ENCODE measurements around the gene CCDC149. TPM values are rescaled to one million over a fixed set of nuclear protein-coding genes. Genes with fewer than 3 reads are reported as not detected.
A peak's percentile ranks its signal among the peaks of the same experiment; 100 is the strongest.
"Not testable (repeated sequence)": the region's sequence is repeated elsewhere in the genome, so short reads cannot be mapped to it uniquely, and the experiment has no call there.

CCDC149 gene
- total RNA-seq, 1 experiment from 2014 or later: 1.4 TPM

- Histone ChIP-seq H3K27me3 (ENCODE audit: control insufficient read depth, insufficient read depth, low read length) (no peaks in the 10 kb centered on the region), H3K36me3 (replicated peaks; ENCODE audit: control insufficient read depth, insufficient read depth, low read length) (no peaks in the 10 kb centered on the region), H3K4me3 (ENCODE audit: insufficient read depth, low read depth, low read length) (no peak overlapping the region)
- DNase-seq: no peak
Observed at GRCh38 chr4:24927049-24927448, 14.2 kb upstream of the CCDC149 start.

GRCh38 chr4:24924309-24924781, 11.5 kb upstream of the CCDC149 start:
- Histone ChIP-seq H3K4me3 (ENCODE audit: insufficient read depth, low read depth, low read length) (no peak overlapping the region), H3K36me3 (replicated peaks; ENCODE audit: control insufficient read depth, insufficient read depth, low read length) (no peaks in the 10 kb centered on the region), H3K27me3 (ENCODE audit: control insufficient read depth, insufficient read depth, low read length) (no peaks in the 10 kb centered on the region)
- no peak for DNase-seq

GRCh38 chr4:24923550-24923949, 10.7 kb upstream of the CCDC149 start:
- Histone ChIP-seq H3K27me3 (ENCODE audit: control insufficient read depth, insufficient read depth, low read length) (no peaks in the 10 kb centered on the region), H3K4me3 (ENCODE audit: insufficient read depth, low read depth, low read length) (no peak overlapping the region), H3K36me3 (replicated peaks; ENCODE audit: control insufficient read depth, insufficient read depth, low read length) (no peaks in the 10 kb centered on the region)
- no peak for DNase-seq

- Histone ChIP-seq H3K27me3 (ENCODE audit: control insufficient read depth, insufficient read depth, low read length) (no peaks in the 10 kb centered on the region), H3K4me3 (ENCODE audit: insufficient read depth, low read depth, low read length) (no peak overlapping the region), H3K36me3 (replicated peaks; ENCODE audit: control insufficient read depth, insufficient read depth, low read length) (no peaks in the 10 kb centered on the region)
- DNase-seq: no peak
Observed at GRCh38 chr4:24923002-24923401, 10.2 kb upstream of the CCDC149 start.

- H3K27me3 ChIP-seq (ENCODE audit: control insufficient read depth, insufficient read depth, low read length): no peaks in the 10 kb centered on the region
- DNase-seq: no peak
- no peak overlapping the region for H3K4me3 ChIP-seq (ENCODE audit: insufficient read depth, low read depth, low read length)
- H3K36me3 ChIP-seq (replicated peaks; ENCODE audit: control insufficient read depth, insufficient read depth, low read length): no peaks in the 10 kb centered on the region
Observed at GRCh38 chr4:24922416-24922815, 9.6 kb upstream of the CCDC149 start.

- Histone ChIP-seq H3K36me3 (replicated peaks; ENCODE audit: control insufficient read depth, insufficient read depth, low read length) (no peaks in the 10 kb centered on the region), H3K27me3 (ENCODE audit: control insufficient read depth, insufficient read depth, low read length) (no peaks in the 10 kb centered on the region), H3K4me3 (ENCODE audit: insufficient read depth, low read depth, low read length) (no peak overlapping the region)
- DNase-seq: no peak
Observed at GRCh38 chr4:24921491-24921890, 8.6 kb upstream of the CCDC149 start.

GRCh38 chr4:24920008-24920407, 7.2 kb upstream of the CCDC149 start:
- H3K36me3 ChIP-seq (replicated peaks; ENCODE audit: control insufficient read depth, insufficient read depth, low read length): no peaks in the 10 kb centered on the region
- DNase-seq: no peak

GRCh38 chr4:24917076-24917856, 4.4 kb upstream of the CCDC149 start:
- H3K4me3 ChIP-seq (ENCODE audit: insufficient read depth, low read depth, low read length): no peak overlapping the region
- peak; percentile 74 for DNase-seq

More at GRCh38 chr4:24920008-24920407, 7.2 kb upstream of the CCDC149 start:
- H3K4me3 ChIP-seq (ENCODE audit: insufficient read depth, low read depth, low read length): no peak overlapping the region
- no peaks in the 10 kb centered on the region for H3K27me3 ChIP-seq (ENCODE audit: control insufficient read depth, insufficient read depth, low read length)

GRCh38 chr4:24915121-24915922, 2.5 kb upstream of the CCDC149 start:
- peak; percentile 67 for DNase-seq
- no peak overlapping the region for H3K4me3 ChIP-seq (ENCODE audit: insufficient read depth, low read depth, low read length)
- H3K36me3 ChIP-seq (replicated peaks; ENCODE audit: control insufficient read depth, insufficient read depth, low read length): no peaks in the 10 kb centered on the region
- peaks cover 25% of the 10 kb centered on the region for H3K27me3 ChIP-seq (ENCODE audit: control insufficient read depth, insufficient read depth, low read length)

More at GRCh38 chr4:24917076-24917856, 4.4 kb upstream of the CCDC149 start:
- Histone ChIP-seq H3K36me3 (replicated peaks; ENCODE audit: control insufficient read depth, insufficient read depth, low read length) (no peaks in the 10 kb centered on the region), H3K27me3 (ENCODE audit: control insufficient read depth, insufficient read depth, low read length) (peaks cover 11% of the 10 kb centered on the region)

- DNase-seq: no peak
- Histone ChIP-seq H3K27me3 (ENCODE audit: control insufficient read depth, insufficient read depth, low read length) (peaks cover 25% of the 10 kb centered on the region), H3K36me3 (replicated peaks; ENCODE audit: control insufficient read depth, insufficient read depth, low read length) (peaks cover 3% of the 10 kb centered on the region), H3K4me3 (ENCODE audit: insufficient read depth, low read depth, low read length) (no peak overlapping the region)
Observed at GRCh38 chr4:24914460-24914859, 1.6 kb upstream of the CCDC149 start.

- Histone ChIP-seq H3K36me3 (replicated peaks; ENCODE audit: control insufficient read depth, insufficient read depth, low read length) (peaks cover 3% of the 10 kb centered on the region), H3K27me3 (ENCODE audit: control insufficient read depth, insufficient read depth, low read length) (peaks cover 25% of the 10 kb centered on the region), H3K4me3 (ENCODE audit: insufficient read depth, low read depth, low read length) (peak overlapping the region; percentile 40)
- no peak for DNase-seq
Observed at GRCh38 chr4:24913119-24913485, 260 bp upstream of the CCDC149 start.

- no peak for DNase-seq
- H3K4me3 ChIP-seq (ENCODE audit: insufficient read depth, low read depth, low read length): no peak overlapping the region
- H3K36me3 ChIP-seq (replicated peaks; ENCODE audit: control insufficient read depth, insufficient read depth, low read length): peaks cover 3% of the 10 kb centered on the region
- peaks cover 25% of the 10 kb centered on the region for H3K27me3 ChIP-seq (ENCODE audit: control insufficient read depth, insufficient read depth, low read length)
Observed at GRCh38 chr4:24910499-24910898, 2.3 kb downstream of the CCDC149 start.

- H3K27me3 ChIP-seq (ENCODE audit: control insufficient read depth, insufficient read depth, low read length): peaks cover 25% of the 10 kb centered on the region
- not testable (repeated sequence) for DNase-seq; H3K36me3 ChIP-seq (replicated peaks; ENCODE audit: control insufficient read depth, insufficient read depth, low read length); H3K4me3 ChIP-seq (ENCODE audit: insufficient read depth, low read depth, low read length)
Observed at GRCh38 chr4:24909606-24910005, 3.2 kb downstream of the CCDC149 start.

- H3K27me3 ChIP-seq (ENCODE audit: control insufficient read depth, insufficient read depth, low read length): no peaks in the 10 kb centered on the region
- no peaks in the 10 kb centered on the region for H3K36me3 ChIP-seq (replicated peaks; ENCODE audit: control insufficient read depth, insufficient read depth, low read length)
- DNase-seq: no peak
- no peak overlapping the region for H3K4me3 ChIP-seq (ENCODE audit: insufficient read depth, low read depth, low read length)
Observed at GRCh38 chr4:24897639-24898038, 15.2 kb downstream of the CCDC149 start.

- Histone ChIP-seq H3K27me3 (ENCODE audit: control insufficient read depth, insufficient read depth, low read length) (no peaks in the 10 kb centered on the region), H3K36me3 (replicated peaks; ENCODE audit: control insufficient read depth, insufficient read depth, low read length) (no peaks in the 10 kb centered on the region), H3K4me3 (ENCODE audit: insufficient read depth, low read depth, low read length) (no peak overlapping the region)
- no peak for DNase-seq
Observed at GRCh38 chr4:24896977-24897376, 15.9 kb downstream of the CCDC149 start.
